Ishikawa (cell line): Measurements from ENCODE around the gene CIB1.

ENCODE experiments used
- CEBPB ChIP-seq: IDR thresholded peaks from 2 replicates; pipeline ENCODE4 v1.6.1; 2012
- EP300 ChIP-seq: IDR thresholded peaks from 2 replicates; pipeline ENCODE4 v1.6.1; 2012; ENCODE audit warnings: borderline replicate concordance
- TAF1 ChIP-seq: IDR thresholded peaks from 2 replicates; pipeline ENCODE4 v1.6.1; 2012; ENCODE audit warnings: low read depth, mild to moderate bottlenecking

DNA sequence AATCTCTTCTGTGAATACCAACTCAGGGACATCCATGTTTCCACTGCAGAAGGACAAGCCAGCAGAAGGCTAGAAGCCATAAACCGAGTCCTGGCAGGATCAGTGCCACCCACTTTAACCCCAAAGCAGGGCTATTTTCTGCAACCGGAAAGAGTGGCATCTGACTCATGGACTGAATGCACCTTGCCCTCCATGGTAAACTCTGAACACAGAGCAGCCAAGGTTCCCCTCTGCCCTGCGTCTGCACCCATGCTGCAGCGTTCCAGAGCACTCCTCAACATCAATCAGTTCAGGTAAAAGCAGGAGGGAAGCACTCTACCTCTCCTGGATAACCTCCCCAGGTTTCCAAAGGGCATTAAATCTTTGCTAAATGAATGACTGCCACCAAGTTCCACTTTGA is 30.9 kb upstream of the CIB1 start:
- TF ChIP-seq TAF1 (no peak), EP300 (no peak), CEBPB (no peak)
